Neural crest cell (in vitro differentiated cells): Measurements from ENCODE around the gene DPH2. TPM values are rescaled to one million over a fixed set of nuclear protein-coding genes. Genes with fewer than 3 reads are reported as not detected.

Experiments
- DNase-seq: peaks from one replicate; pipeline ENCODE4 v3.0.0; 2021; ENCODE audit warnings: low read depth, mixed read lengths, low spot score
- H3K27ac Mint-ChIP-seq: one replicate; pipeline ENCODE4 v1.8.0; 2021; ENCODE audit warnings: mild to moderate bottlenecking, mixed read lengths; ENCODE audit not compliant: unreplicated experiment
- H3K27me3 Mint-ChIP-seq: 2 replicates; pipeline ENCODE4 v1.8.0; 2021; ENCODE audit warnings: low read depth, mild to moderate bottlenecking, mixed read lengths
- H3K36me3 Mint-ChIP-seq: 2 replicates; pipeline ENCODE4 v1.8.0; 2021; ENCODE audit warnings: low read depth, mild to moderate bottlenecking, mixed read lengths
- H3K4me1 Mint-ChIP-seq: 2 replicates; pipeline ENCODE4 v1.8.0; 2021; ENCODE audit warnings: mixed read lengths
- H3K4me3 Mint-ChIP-seq: one replicate; pipeline ENCODE4 v1.8.0; 2021; ENCODE audit warnings: mild to moderate bottlenecking, mixed read lengths
- H3K9me3 Mint-ChIP-seq: 2 replicates; pipeline ENCODE4 v1.8.0; 2021; ENCODE audit warnings: mixed read lengths
- CTCF ChIP-seq: fragments of 200-600 bp; sonication (generic); conservative IDR thresholded peaks from 2 replicates; pipeline ENCODE4 v1.5.0; 2021; ENCODE audit warnings: antibody characterized with exemption, mild to moderate bottlenecking
- total RNA-seq: library from RNA; stranded (reverse); gene quantifications from 2 replicates; pipeline ENCODE4 v1.2.1, GENCODE V29; 2021

The DPH2 gene
- total RNA-seq, 1 donor from 2014 or later: 34.4 TPM

DNA sequence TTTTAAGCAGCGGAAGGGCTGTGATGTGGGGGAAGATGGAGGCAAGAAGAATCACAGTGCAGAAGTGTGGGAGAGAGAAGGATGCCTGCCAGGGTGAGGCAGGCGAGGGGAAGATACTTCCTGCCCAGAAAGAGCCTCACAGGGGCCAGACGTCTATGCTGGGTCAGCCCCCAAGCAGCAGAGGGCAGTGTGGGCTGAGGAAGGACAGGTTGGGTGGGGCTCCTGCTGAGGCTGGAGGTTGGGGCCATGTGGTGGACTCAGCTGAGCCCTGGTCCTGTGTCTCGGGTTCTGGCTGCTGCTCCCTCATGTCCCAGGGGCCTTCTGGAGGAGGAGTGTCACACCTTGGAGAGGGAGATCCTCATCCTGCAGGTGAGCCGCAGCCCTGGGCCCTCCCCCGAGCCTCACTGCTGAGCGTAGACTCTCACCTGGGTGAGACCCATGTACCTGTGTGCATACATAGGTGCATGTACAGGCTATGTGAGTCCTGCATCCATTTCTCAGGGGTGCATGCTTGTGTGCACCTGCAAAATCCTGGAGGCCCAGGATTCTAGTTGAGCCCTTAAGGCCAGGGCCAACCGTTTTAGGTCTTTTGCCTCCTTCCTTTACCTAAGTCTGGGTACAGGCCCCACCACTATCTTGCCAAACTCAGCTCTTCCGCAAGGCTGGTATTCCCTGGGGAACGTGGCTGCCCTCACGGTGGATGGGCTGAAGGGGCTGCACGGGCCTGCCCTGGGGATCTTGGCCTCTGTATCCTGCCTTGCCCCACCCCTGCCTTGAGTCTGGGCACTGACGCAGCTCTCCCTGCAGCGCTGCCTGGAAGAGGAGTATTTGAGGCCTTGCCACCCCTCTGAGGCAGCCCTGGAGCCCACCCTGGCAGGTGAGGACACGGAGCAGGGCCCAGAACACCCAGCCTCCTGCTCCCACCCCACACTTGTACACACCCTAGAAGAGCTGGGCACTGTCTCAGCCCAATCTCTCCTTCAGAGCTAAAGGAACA, 25.3 kb downstream of the DPH2 start:
- Mint-ChIP-seq H3K4me3 (peak overlapping the region; percentile 25), H3K9me3 (no peaks in the 10 kb centered on the region), H3K27me3 (peaks cover 4% of the 10 kb centered on the region), H3K4me1 (peaks cover 23% of the 10 kb centered on the region), H3K36me3 (no peaks in the 10 kb centered on the region), H3K27ac (no peak overlapping the region)
- no peak for DNase-seq
- peak; percentile 47 for TF ChIP-seq CTCF

DNA sequence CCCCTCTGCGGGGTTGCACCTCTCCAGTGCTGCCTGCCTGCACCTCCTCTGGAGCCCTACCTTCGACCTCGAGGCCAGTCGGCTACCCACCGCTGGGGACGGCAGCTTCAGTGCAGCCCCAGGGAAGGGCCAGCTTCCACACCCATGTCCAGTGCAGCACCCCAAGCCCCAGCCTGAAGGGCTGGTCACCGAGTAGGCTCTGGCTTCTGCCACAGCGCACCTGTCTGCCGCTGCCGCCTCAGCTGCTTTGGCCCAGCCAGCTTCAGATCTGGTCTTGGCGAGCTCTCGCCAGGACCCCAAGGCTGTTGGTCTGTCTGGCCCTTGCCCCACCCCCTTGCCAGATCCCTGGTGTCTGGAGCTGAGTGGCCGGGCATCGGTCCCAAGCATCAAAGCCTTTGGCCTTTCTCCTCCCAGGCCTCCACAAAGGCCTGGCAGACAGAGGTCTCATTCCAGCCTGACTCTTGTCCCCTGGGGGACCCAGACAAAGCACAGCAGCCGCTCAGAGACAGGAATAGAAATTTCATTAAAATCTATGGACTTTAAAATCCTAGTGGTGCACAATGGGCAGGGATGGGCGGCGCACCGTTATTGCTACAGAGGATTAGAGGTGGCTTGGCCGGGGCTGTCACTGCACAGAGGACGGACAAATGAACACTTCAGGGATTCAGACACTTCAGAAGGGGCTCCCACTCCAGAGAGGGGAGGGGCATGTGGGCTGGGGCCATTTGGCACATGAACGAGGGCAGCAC, 26.3 kb downstream of the DPH2 start:
- Mint-ChIP-seq H3K9me3 (no peaks in the 10 kb centered on the region), H3K27me3 (peaks cover 4% of the 10 kb centered on the region), H3K4me3 (peak overlapping the region; percentile 23), H3K27ac (peak overlapping the region; percentile 81), H3K4me1 (peaks cover 20% of the 10 kb centered on the region), H3K36me3 (no peaks in the 10 kb centered on the region)
- DNase-seq: no peak
- TF ChIP-seq CTCF: no peak

DNA sequence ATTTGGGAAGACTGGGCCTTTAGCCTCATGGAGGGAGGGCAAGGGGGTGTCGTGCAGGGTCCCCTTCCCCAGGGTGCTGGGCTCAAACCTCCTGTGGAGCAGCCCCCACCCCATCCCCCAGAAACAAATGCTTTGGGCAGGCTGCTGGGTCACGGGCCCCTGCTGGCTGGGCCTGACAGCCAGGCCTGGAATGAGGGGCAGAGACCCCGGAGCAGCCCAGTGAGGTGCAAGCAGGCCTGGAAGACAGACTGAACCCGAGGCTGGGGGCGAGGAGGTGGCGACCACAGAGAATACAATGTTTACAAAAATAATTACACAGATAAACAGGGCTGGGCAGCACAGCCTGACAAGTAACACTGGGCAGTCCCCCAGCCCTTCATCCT, 26.9 kb downstream of the DPH2 start:
- TF ChIP-seq CTCF: no peak
- H3K27ac Mint-ChIP-seq: peak overlapping the region; percentile 81
- peaks cover 4% of the 10 kb centered on the region for H3K27me3 Mint-ChIP-seq
- peaks cover 16% of the 10 kb centered on the region for H3K4me1 Mint-ChIP-seq
- no peaks in the 10 kb centered on the region for H3K36me3 Mint-ChIP-seq
- no peak for DNase-seq
- peak overlapping the region; percentile 23 for H3K4me3 Mint-ChIP-seq
- no peaks in the 10 kb centered on the region for H3K9me3 Mint-ChIP-seq

DNA sequence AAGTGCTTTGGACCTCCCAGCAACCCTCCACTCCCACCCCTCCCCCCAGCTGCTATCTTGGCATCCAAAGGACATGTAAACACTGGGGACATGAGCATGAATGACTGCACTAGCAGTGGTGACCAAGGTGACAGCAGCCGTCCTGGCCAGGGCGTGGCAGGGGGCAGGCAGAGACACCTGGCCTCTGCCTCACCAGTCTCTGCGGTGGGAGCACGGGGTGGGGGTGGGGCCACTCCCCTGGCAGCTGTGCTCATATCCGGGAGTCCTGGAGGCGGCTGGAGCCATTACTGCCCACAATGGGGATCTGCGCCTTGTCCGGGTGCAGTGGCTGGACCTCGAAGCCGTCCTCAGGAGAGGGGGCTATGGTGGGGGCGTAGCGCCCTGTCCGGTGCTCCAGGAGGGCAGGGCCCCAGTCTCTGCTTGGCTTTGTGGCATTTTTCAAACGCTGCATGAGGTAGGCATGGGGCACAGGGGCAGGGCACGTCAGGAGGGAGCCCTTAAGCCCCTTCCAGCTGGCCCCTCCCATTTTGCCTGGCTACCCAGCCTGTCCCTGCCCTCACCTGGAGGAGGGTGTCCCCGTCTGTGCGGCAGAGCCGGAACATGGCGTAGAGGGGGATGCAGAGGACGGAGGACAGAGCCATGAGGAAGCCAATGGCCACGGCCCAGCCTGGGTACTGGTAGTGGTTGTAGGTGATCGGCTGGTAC, 27.6 kb downstream of the DPH2 start:
- peaks cover 16% of the 10 kb centered on the region for H3K4me1 Mint-ChIP-seq
- H3K4me3 Mint-ChIP-seq: no peak overlapping the region
- peaks cover 4% of the 10 kb centered on the region for H3K27me3 Mint-ChIP-seq
- H3K27ac Mint-ChIP-seq: peak overlapping the region; percentile 62
- no peak for DNase-seq
- H3K9me3 Mint-ChIP-seq: no peaks in the 10 kb centered on the region
- TF ChIP-seq CTCF: no peak
- H3K36me3 Mint-ChIP-seq: no peaks in the 10 kb centered on the region

GRCh38 chr1:43998000-43998378, 28.2 kb downstream of the DPH2 start:
- no peaks in the 10 kb centered on the region for H3K27me3 Mint-ChIP-seq
- H3K4me3 Mint-ChIP-seq: no peak overlapping the region
- H3K27ac Mint-ChIP-seq: no peak overlapping the region
- H3K36me3 Mint-ChIP-seq: no peaks in the 10 kb centered on the region
- no peaks in the 10 kb centered on the region for H3K9me3 Mint-ChIP-seq
- DNase-seq: no peak
- peaks cover 11% of the 10 kb centered on the region for H3K4me1 Mint-ChIP-seq
- TF ChIP-seq CTCF: no peak
